Astrocyte of the cerebellum (primary cell): ENCODE measurements around the gene SLC16A9.
"Not testable (repeated sequence)": the region's sequence is repeated elsewhere in the genome, so short reads cannot be mapped to it uniquely, and the experiment has no call there.

Source experiments
- DNase-seq: peaks from one replicate; pipeline ENCODE4 v3.0.0-alpha.2; 2011; ENCODE audit warnings: low read depth
- H3K4me3 ChIP-seq: 2 replicates; pipeline ENCODE4 v1.5.1; 2011; ENCODE audit warnings: mild to moderate bottlenecking, low read depth, low read length, moderate library complexity
- in situ Hi-C: cut with HindIII; loops from 2 replicates; pipeline ENCODE4 v1.10.0; 2017; ENCODE audit warnings: low sequenced_read_pairs
- TF ChIP-seq, protein P1 (sequence below): IDR thresholded peaks from 2 replicates; pipeline ENCODE4 v1.5.1; 2012; ENCODE audit warnings: low read length, low read depth, moderate library complexity, mild to moderate bottlenecking; ENCODE audit errors: missing control alignments

SLC16A9 gene

DNA sequence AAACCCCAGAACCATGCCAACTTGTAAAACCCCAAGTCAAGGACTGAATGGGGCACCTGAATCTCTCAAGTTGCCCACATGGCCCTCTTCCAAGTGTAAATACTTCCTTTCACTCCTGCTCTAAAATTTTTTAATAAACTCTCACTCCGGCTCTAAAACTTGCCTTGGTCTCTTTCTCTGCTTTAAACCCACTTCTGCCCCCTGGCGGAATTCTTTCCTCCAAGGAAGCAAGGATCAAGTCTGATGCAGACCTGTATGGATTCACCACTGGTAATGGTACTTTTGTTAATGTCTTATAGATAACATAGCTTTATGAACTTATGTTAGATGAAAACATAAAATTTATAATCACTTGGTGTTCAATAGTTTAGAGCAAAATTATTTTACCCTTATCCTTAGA, 33.8 kb downstream of the SLC16A9 start:
- no peak for DNase-seq
- TF ChIP-seq, protein P1, sequence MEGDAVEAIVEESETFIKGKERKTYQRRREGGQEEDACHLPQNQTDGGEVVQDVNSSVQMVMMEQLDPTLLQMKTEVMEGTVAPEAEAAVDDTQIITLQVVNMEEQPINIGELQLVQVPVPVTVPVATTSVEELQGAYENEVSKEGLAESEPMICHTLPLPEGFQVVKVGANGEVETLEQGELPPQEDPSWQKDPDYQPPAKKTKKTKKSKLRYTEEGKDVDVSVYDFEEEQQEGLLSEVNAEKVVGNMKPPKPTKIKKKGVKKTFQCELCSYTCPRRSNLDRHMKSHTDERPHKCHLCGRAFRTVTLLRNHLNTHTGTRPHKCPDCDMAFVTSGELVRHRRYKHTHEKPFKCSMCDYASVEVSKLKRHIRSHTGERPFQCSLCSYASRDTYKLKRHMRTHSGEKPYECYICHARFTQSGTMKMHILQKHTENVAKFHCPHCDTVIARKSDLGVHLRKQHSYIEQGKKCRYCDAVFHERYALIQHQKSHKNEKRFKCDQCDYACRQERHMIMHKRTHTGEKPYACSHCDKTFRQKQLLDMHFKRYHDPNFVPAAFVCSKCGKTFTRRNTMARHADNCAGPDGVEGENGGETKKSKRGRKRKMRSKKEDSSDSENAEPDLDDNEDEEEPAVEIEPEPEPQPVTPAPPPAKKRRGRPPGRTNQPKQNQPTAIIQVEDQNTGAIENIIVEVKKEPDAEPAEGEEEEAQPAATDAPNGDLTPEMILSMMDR: no peak
- in situ Hi-C loops: no loop called here
- no peak overlapping the region for H3K4me3 ChIP-seq

- TF ChIP-seq, protein P1: no peak
- H3K4me3 ChIP-seq: no peak overlapping the region
- DNase-seq: peak; percentile 35
- in situ Hi-C loops: no loop called here
Measured at GRCh38 chr10:59674215-59674836, 35.3 kb downstream of the SLC16A9 start.

DNA sequence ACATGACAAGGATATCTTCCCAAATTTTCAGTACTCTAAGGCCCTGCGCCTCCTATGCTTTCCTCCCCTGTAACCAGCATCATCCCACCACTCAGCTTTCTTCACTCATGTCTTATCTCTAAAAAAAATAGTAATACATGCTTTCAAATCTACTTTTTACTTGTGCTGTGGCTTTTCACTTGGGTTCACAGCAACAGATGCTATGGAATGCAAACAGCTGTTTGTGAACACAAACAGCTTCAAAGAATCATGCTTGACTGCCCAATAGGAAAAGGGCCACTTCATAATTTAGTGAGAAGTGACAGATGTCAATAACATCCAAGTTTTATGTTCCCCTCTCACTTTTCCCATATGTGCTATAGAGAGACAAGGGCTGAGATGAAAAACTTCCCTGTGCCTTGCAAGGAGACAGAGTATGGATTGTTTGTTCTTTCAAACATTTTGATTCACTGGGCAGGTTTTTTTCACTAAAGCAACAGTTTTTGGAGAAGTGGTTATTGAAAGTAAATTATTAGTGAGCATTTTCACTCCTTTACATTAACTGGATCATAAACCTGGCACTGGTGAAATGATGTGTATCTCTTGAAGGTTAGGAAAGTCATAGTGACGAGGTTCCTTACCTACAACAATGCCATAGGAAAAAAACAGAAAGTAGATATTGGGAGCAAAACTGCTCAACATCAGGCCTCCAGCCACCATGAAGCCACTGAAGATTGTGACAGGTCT, 37.3 kb downstream of the SLC16A9 start:
- in situ Hi-C loops: no loop called here
- TF ChIP-seq, protein P1: no peak
- no peak for DNase-seq
- H3K4me3 ChIP-seq: no peak overlapping the region

DNA sequence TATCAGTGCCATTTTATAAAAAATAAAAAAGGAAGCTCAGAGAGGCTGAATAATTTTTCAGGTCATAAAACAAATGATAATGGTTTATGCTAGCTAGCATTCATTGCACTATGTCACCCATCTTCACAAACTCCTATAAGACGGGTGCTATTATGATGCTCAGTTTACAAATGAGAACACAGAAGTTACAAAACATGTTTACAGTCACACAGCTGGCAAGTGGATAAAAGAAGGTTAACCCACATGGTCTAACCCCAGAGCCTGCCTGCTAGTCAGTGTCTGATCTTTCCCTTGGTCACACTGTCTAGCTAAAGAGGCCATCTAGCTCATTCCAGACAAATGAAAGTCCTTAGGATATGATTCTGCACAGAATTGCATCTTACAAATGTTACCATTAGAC, 39.4 kb downstream of the SLC16A9 start:
- in situ Hi-C loops: no loop called here
- H3K4me3 ChIP-seq: no peak overlapping the region
- TF ChIP-seq, protein P1: no peak
- no peak for DNase-seq

DNA sequence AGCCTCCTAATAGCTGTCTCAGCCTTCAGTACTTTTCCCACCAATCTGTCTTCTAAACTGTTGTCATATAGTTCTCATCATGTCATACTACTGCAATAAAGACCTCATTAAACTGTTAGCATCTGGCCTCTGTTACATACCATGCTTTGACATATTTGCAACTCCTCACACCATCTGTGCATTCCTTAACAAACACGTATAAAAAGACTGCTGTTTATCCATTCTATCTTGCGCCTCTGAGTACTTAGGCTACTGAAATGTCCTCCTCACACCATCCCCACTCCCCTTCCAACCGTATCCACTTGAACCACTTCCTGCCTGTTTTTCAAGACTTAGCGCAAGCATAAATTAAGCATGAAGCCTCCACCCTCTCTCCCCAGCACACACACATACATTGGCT, 41.6 kb downstream of the SLC16A9 start:
- DNase-seq: no peak
- in situ Hi-C loops: no loop called here
- TF ChIP-seq, protein P1: no peak
- H3K4me3 ChIP-seq: no peak overlapping the region

DNA sequence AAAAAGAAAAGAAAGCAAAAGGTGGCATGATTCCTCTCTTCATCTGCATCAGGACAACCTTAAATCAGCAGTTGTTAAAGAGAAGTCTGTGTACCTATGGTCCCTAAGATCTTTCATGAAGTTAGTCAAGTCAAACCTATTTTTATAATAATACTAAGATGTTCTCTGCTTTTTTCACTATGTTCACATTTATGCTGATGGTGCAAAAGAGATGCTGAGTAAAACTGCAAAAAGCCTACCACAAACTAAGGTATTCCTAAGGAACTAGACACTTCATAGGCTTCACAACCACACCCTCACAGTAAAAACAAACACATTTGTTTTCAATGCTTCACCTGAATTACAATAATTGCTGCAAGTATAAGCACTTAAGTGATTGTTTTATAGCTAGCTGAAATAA, 43.3 kb downstream of the SLC16A9 start:
- no peak for DNase-seq
- in situ Hi-C loops: no loop called here
- no peak overlapping the region for H3K4me3 ChIP-seq
- TF ChIP-seq, protein P1: no peak

- DNase-seq, H3K4me3 ChIP-seq, in situ Hi-C loops: not testable (repeated sequence)
Measured at GRCh38 chr10:59663213-59663612, 46.4 kb downstream of the SLC16A9 start.
